Endothelial cell (in vitro differentiated cells): ENCODE results near the gene OTOG. TPM values are rescaled to one million over a fixed set of nuclear protein-coding genes. Genes with fewer than 3 reads are reported as not detected.

ENCODE experiments used
- DNase-seq: peaks from one replicate; pipeline ENCODE4 v3.0.0; 2021; ENCODE audit warnings: low spot score
- H3K27ac Mint-ChIP-seq: one replicate; pipeline ENCODE4 v1.8.0; 2021; ENCODE audit warnings: mixed read lengths, inconsistent platforms; ENCODE audit not compliant: unreplicated experiment
- H3K27me3 Mint-ChIP-seq: one replicate; pipeline ENCODE4 v1.8.0; 2021; ENCODE audit warnings: mild to moderate bottlenecking, moderate library complexity, mixed read lengths, inconsistent platforms; ENCODE audit not compliant: unreplicated experiment
- H3K36me3 Mint-ChIP-seq: one replicate; pipeline ENCODE4 v1.8.0; 2021; ENCODE audit warnings: mild to moderate bottlenecking, low read depth, mixed read lengths, inconsistent platforms; ENCODE audit not compliant: unreplicated experiment
- H3K4me1 Mint-ChIP-seq: one replicate; pipeline ENCODE4 v1.8.0; 2021; ENCODE audit warnings: mild to moderate bottlenecking, mixed read lengths, inconsistent platforms; ENCODE audit not compliant: unreplicated experiment
- H3K4me3 Mint-ChIP-seq: one replicate; pipeline ENCODE4 v1.8.0; 2021; ENCODE audit warnings: mild to moderate bottlenecking, mixed read lengths, inconsistent platforms; ENCODE audit not compliant: unreplicated experiment
- H3K9me3 Mint-ChIP-seq: one replicate; pipeline ENCODE4 v1.8.0; 2021; ENCODE audit warnings: mixed read lengths, inconsistent platforms; ENCODE audit not compliant: unreplicated experiment
- CTCF ChIP-seq: fragments of 200-600 bp; sonication (generic); IDR thresholded peaks from one replicate; pipeline ENCODE4 v1.5.0; 2021; ENCODE audit warnings: antibody characterized with exemption; ENCODE audit not compliant: unreplicated experiment
- total RNA-seq: library from RNA; stranded (reverse); fragmentation: NEBNext Ultra II Directional; extraction: Animal tissue kit (Norgen Biotek cat#: 25700); gene quantifications from one replicate; pipeline ENCODE4 v1.2.1, GENCODE V29; 2021; ENCODE audit not compliant: unreplicated experiment

The OTOG gene
- total RNA-seq, 1 donor from 2014 or later, result 0.13 TPM

GRCh38 chr11:17528906-17529843, 17.9 kb upstream of the OTOG start:
- peaks cover 6% of the 10 kb centered on the region for H3K27me3 Mint-ChIP-seq
- no peak overlapping the region for H3K4me3 Mint-ChIP-seq
- DNase-seq, result no peak
- H3K36me3 Mint-ChIP-seq, result no peaks in the 10 kb centered on the region
- H3K9me3 Mint-ChIP-seq, result no peaks in the 10 kb centered on the region
- no peak for TF ChIP-seq CTCF
- H3K27ac Mint-ChIP-seq, result no peak overlapping the region
- peaks cover 3% of the 10 kb centered on the region for H3K4me1 Mint-ChIP-seq

DNA sequence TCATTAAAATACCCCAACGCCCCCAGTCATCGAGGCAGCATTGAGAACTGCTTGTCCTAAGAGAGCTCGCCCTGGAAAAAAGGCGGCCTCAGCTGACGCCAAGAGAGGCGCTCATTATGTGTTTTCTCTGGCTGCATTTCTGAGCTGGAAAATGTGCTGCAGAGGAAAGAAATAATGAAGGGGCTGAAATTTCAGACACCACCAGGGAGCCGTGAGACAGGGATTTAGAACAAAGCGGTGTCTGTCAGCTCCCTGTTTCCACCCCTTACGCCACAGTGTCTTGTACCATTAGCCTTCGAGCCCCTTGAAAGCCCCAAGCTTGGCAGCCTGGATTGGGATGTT, 17.2 kb upstream of the OTOG start:
- H3K4me1 Mint-ChIP-seq, result peaks cover 3% of the 10 kb centered on the region
- no peak overlapping the region for H3K4me3 Mint-ChIP-seq
- TF ChIP-seq CTCF, result no peak
- peaks cover 4% of the 10 kb centered on the region for H3K27me3 Mint-ChIP-seq
- no peaks in the 10 kb centered on the region for H3K36me3 Mint-ChIP-seq
- H3K27ac Mint-ChIP-seq, result no peak overlapping the region
- no peak for DNase-seq
- H3K9me3 Mint-ChIP-seq, result no peaks in the 10 kb centered on the region

DNA sequence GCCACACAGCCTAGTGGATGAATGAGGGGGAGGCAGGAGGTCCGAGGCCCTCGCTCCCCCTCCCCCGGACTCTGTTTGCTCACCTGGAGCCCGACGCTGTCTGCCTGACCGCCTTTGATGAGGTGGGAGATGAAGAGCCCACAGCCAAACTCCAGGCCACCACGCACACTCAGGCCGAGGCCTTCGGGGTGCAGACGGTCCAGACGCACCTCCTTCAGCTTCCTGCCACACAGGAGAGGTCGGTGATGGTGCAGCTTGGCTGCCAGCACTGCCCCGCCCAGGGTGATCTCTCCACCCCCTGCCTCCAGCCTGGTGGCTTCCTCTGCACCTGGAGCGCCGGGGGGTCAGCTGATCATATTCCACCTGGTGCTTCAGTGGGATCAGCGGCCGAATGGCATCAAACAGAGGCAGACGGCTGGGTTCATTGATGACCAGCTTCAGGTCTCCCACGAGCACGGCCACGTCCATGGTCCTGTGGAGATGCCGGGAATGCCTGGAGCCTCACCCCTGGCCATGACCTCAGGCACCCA, 15.9 kb upstream of the OTOG start:
- no peaks in the 10 kb centered on the region for H3K9me3 Mint-ChIP-seq
- H3K27me3 Mint-ChIP-seq, result peaks cover 4% of the 10 kb centered on the region
- peaks cover 3% of the 10 kb centered on the region for H3K4me1 Mint-ChIP-seq
- TF ChIP-seq CTCF, result no peak
- H3K27ac Mint-ChIP-seq, result no peak overlapping the region
- no peaks in the 10 kb centered on the region for H3K36me3 Mint-ChIP-seq
- H3K4me3 Mint-ChIP-seq, result no peak overlapping the region
- DNase-seq, result no peak

- Mint-ChIP-seq H3K27me3 (peaks cover 4% of the 10 kb centered on the region), H3K4me1 (peaks cover 3% of the 10 kb centered on the region), H3K4me3 (no peak overlapping the region), H3K27ac (no peak overlapping the region), H3K9me3 (no peaks in the 10 kb centered on the region), H3K36me3 (no peaks in the 10 kb centered on the region)
- TF ChIP-seq CTCF, result no peak
- DNase-seq, result no peak
These were observed 15.4 kb upstream of the OTOG start for GRCh38 chr11:17531636-17532113.

GRCh38 chr11:17532784-17533183, 14.3 kb upstream of the OTOG start:
- Mint-ChIP-seq H3K36me3 (no peaks in the 10 kb centered on the region), H3K4me1 (peaks cover 3% of the 10 kb centered on the region), H3K27me3 (peaks cover 7% of the 10 kb centered on the region), H3K9me3 (no peaks in the 10 kb centered on the region), H3K4me3 (no peak overlapping the region), H3K27ac (no peak overlapping the region)
- no peak for DNase-seq
- TF ChIP-seq CTCF, result no peak
